IPS-18c (cell line): ENCODE data around the gene TSPEAR.
"Not testable (repeated sequence)": the region's sequence is repeated elsewhere in the genome, so short reads cannot be mapped to it uniquely, and the experiment has no call there.

ENCODE experiments used
- H3K4me3 ChIP-seq: 2 replicates; pipeline ENCODE4 v1.7.0; 2013; ENCODE audit warnings: low read depth, mild to moderate bottlenecking, low read length, moderate library complexity; ENCODE audit not compliant: insufficient read depth
- H3K9me3 ChIP-seq: one replicate; pipeline ENCODE4 v1.6.1; 2013; ENCODE audit warnings: mild to moderate bottlenecking, low read length, moderate library complexity; ENCODE audit not compliant: control insufficient read depth, insufficient read depth

The TSPEAR gene

DNA sequence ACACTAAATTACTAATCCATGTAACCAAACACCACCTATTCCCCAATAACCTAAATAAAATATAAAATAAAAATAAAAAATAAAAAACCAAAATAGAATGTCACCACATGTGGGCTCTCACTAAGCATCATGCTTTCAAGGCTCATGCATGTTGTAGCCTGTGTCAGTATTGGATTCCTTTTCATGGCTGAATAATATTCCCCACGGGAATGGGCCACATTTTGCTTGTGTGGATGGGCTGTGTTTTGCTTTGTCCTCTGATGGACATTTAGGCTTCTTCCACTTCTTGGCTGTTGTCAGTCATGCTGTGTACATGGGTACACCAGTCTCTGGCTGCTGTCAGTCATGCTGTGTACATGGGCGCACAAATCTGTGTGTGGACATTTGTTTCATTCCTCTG, 122.3 kb downstream of the TSPEAR start:
- Histone ChIP-seq H3K9me3 (no peaks in the 10 kb centered on the region), H3K4me3 (no peak overlapping the region)

DNA sequence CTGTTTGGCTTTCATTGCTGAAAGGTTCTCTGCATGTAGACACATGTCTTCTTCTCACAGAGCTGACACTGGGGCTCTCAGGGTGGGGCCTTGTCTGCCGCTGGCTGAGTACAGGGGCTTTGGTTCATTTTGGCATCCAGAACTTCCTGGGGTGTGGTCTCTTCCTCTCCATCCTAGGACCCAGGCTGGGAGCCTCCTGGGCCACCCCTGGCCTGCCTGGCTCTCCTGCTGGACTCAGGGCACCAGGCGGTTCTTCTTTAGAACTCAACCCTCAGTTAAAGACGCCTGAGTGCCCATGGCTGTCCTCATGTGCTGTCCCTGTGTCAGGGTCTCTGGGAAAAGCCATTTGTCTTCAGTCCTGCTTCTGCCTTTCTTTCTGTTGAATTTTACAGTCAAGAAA, 125.5 kb downstream of the TSPEAR start:
- H3K4me3 ChIP-seq, result no peak overlapping the region
- no peaks in the 10 kb centered on the region for H3K9me3 ChIP-seq

DNA sequence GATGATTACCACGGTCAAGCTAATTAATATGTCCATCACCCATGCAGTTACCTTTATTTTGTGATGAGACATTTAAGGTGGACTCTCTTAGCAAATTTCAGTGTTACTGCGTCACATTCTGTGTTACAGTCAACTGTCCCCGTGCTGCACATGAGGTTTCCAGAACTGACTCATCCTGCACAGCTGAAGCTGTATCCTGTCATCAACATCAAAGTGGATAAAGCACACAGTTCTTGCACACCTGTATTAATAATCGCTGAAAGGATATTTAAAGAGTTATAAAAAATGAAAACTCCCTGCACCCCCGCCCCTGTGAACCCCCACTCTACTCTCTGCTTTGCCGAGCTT, 127.6 kb downstream of the TSPEAR start:
- H3K9me3 ChIP-seq, result no peaks in the 10 kb centered on the region
- no peak overlapping the region for H3K4me3 ChIP-seq

DNA sequence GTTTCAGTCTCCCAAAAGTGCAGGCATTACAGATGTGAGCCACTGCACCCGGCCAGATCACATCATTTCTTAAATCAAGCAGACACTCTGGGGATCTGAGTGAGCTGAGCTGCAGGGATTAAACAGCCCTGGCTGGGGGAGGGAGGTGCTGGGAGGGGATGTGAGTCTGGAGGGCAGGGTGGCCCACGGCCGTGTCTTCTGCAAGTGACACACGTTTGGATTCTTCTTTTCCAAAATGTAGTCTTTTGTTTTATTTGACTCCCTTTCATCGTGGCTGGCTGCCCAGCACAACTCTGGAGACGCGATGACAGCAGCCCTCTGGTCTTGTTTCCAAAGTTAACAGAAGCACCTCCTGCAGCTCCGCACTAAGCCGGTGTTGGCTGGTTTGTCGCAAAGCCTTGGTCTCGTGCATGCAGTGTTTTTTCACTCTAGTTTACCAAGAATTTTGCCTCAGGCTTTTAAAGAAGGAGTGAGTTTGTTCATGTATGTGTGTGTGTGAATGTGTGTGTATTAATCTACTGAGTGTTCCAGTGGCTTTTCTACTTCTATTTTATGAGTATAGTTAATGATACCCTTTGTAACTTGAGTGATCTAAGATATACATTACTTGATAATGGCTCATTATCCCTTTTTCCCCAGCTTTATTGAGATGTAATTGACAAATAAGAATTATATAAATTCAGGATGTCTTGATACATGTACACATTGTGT, 128.1 kb downstream of the TSPEAR start:
- Histone ChIP-seq H3K4me3 (no peak overlapping the region), H3K9me3 (peaks cover 2% of the 10 kb centered on the region)

- H3K4me3 ChIP-seq, result no peak overlapping the region
- H3K9me3 ChIP-seq, result peaks cover 5% of the 10 kb centered on the region
These were observed 129.3 kb downstream of the TSPEAR start for GRCh38 chr21:44582055-44582454.

GRCh38 chr21:44581158-44581557, 130.2 kb downstream of the TSPEAR start:
- Histone ChIP-seq H3K4me3 (no peak overlapping the region), H3K9me3 (peaks cover 5% of the 10 kb centered on the region)

- H3K4me3 ChIP-seq, H3K9me3 ChIP-seq: not testable (repeated sequence)
These were observed 131.0 kb downstream of the TSPEAR start, which contains the start of gene KRTAP10-5 for GRCh38 chr21:44580231-44580821. Gene KRTAP10-5, minus strand, starts transcription at chr21:44580604. Its CDS starts 26 bp downstream, at chr21:44580578.

- Histone ChIP-seq H3K9me3 (peaks cover 5% of the 10 kb centered on the region), H3K4me3 (no peak overlapping the region)
These were observed 131.6 kb downstream of the TSPEAR start for GRCh38 chr21:44579833-44580144.

DNA sequence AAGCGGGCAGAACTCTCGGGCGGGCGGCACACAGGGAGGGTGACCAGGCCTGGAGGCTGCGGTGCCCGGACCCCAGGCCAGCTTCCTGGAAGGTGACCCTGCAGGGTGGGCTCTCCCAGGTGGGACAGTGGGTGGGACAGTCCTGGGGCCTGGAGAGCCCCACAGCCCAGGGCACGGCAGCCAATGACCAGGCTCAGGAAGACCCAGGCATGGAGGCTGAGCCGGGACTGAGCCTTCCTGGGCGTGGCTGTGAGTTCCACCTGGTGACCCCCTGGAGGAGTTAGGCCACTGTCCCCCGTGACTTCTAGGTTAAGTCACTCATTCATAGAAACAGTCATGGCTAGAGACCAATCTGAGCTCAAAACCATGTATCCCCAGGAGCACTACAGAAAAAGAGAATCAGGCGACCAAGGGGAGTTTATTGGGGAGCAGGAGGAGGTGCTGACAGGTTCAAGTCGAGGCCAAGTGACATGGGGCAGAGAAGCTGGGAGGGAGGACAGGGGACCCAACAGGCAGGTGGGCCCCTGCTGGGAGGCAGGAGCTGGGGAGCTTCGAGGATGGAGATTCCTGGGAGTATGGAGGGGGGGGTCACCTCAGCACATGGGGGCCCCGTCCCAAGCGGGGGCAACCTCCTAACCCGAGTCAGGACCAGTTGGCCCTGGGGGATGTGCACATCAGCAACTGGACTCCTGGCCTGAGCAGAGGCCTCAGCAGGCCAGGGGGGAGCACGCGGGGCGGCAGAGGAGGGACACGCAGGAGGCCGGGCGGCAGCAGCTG, 132.1 kb downstream of the TSPEAR start:
- Histone ChIP-seq H3K9me3 (peaks cover 5% of the 10 kb centered on the region), H3K4me3 (no peak overlapping the region)

DNA sequence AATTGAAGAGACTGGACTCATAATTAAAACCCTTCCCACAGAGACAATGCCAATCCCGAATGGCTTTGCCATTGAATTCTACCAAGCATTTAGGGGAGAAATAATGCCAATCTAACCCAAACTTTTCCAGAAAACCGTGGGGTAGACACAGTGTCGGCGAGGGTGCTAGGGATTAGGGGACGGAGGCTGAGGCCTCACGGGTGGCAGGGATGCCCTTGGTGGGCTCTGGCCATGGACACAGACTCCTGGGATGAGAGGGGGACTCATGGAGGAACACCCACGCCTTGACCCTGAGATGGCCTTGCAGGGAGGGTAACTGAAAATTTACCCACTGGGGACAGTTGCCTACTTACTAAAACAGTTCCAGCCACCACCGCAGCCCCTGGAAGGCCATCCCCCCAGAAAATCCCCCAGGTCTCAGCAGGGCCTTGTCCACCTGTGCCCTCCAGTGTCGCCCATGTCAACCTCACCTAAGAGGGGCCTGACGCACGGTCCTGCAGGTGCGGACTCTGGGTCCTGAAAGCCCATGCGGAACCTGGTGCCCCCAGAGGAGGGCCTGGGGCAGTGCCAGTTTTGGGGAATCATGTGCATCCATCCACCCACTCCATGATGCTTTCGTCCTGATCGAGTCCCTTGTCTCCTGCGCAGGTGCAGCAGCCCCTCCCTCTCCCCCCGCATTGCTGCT, 132.9 kb downstream of the TSPEAR start:
- H3K9me3 ChIP-seq, result peaks cover 5% of the 10 kb centered on the region
- H3K4me3 ChIP-seq, result no peak overlapping the region

DNA sequence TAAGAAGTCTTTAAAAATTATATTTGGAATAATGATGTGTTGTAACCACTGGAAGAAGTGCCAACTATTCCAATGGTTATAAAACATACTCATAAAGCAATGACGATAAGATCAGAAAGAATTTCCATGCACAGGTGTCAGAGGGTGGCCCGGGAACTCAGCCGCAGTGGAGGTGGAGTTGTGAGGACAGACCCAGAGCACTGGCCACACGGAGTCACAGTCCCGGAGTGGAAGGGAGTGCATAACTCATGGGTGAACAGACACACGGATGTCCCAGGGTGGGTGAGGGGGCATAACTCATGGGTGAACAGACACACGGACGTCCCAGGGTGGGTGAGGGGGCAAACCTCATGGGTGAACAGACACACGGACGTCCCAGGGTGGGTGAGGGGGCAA, 135.3 kb downstream of the TSPEAR start:
- Histone ChIP-seq H3K9me3 (peaks cover 5% of the 10 kb centered on the region), H3K4me3 (no peak overlapping the region)

- Histone ChIP-seq H3K4me3 (no peak overlapping the region), H3K9me3 (peaks cover 5% of the 10 kb centered on the region)
These were observed 135.9 kb downstream of the TSPEAR start for GRCh38 chr21:44575307-44576024.

DNA sequence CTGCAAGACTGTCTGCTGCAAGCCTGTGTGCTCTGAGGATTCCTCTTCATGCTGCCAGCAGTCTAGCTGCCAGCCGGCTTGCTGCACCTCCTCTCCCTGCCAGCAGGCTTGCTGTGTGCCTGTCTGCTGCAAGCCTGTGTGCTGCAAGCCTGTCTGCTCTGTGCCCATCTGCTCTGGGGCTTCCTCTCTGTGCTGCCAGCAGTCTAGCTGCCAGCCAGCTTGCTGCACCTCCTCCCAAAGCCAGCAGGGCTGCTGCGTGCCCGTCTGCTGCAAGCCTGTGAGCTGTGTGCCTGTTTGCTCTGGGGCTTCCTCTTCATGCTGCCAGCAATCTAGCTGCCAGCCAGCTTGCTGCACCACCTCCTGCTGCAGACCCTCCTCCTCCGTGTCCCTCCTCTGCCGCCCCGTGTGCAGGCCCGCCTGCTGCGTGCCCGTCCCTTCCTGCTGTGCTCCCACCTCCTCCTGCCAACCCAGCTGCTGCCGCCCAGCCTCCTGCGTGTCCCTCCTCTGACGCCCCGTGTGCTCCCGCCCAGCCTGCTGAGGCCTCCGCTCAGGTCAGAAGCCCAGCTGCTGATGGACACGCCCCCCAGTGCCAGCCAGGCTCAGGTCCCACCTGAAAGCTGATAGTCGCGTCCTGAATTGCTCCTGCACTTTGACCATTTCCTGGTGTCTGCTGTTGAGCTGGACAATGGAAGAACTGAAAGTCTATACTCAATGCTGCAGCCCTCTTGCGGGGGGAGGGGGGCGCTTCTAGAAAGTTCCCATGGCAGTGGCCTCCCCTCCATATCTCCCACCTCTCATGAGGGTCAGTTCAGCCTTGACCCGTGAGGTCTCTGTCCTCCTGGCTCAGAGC, 136.7 kb downstream of the TSPEAR start:
- peaks cover 5% of the 10 kb centered on the region for H3K9me3 ChIP-seq
- H3K4me3 ChIP-seq, result no peak overlapping the region

DNA sequence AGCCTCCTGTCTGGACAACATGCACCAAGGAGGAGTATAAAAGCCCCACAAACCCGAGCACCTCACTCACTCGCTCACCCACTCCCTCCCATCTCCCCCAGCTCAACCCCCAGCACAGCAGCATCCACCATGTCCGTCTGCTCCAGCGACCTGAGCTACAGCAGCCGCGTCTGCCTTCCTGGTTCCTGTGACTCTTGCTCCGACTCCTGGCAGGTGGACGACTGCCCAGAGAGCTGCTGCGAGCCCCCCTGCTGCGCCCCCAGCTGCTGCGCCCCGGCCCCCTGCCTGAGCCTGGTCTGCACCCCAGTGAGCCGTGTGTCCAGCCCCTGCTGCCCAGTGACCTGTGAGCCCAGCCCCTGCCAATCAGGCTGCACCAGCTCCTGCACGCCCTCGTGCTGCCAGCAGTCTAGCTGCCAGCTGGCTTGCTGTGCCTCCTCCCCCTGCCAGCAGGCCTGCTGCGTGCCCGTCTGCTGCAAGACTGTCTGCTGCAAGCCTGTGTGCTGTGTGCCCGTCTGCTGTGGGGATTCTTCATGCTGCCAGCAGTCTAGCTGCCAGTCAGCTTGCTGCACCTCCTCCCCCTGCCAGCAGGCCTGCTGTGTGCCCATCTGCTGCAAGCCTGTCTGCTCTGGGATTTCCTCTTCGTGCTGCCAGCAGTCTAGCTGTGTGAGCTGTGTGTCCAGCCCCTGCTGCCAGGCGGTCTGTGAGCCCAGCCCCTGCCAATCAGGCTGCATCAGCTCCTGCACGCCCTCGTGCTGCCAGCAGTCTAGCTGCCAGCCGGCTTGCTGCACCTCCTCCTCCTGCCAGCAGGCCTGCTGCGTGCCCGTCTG, 137.5 kb downstream of the TSPEAR start, which contains the start of gene KRTAP10-4:
TSS of gene KRTAP10-4 (plus strand) at position 100 of the 827 bp plus-strand sequence. CDS start at position 130, 30 bp downstream.
- not testable (repeated sequence) for H3K4me3 ChIP-seq, H3K9me3 ChIP-seq

DNA sequence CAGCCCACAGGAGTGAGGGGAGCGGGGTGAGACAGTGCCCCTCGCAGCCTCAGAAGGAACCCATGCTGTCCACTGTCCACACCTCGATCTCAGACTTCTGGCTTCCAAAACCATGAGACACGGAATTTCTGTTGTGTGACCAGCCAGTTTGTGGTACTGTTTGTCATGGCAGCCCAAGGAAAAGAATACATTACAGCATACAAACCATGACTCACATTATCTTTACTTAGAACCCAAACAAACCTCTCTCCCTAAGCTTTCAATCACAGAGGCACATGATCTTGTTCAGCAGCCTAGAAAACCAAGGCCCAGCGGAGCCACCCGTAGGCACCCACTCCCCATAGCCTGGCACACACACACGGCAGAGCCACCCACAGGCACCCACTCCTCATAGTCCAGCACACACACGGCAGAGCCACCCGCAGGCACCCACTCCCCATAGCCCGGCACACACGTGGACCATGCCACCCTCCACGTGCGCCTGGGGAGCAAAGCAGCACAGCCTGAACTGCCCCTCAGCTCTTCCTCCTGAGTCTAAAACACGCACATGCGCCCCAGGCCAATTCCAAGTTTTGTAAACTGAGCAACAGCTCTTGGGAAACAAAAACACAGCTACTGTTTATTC, 138.3 kb downstream of the TSPEAR start:
- H3K9me3 ChIP-seq, result peaks cover 3% of the 10 kb centered on the region
- H3K4me3 ChIP-seq, result no peak overlapping the region
